ENCODE results near the gene EEIG1.

Gene EEIG1

DNA sequence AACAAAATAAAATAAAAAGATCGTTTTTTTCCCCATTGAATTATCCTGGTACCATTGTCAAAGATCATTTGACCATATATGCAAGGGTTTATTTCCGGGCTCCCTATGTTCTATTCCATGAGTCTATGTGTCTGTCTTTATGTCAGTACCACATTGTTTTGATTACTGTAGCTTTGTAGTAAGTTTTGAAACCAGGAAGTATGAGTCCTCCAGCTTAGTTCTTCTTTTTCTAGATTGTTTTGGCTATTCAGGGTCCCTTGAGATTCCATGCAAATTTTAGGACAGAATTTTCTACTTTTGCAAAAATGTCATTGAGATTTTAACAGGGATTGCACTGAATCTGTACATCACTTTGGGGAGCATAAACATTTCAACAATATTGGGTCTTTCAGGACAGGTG is 18.7 kb upstream of the EEIG1 start:
- peaks cover 4% of the 10 kb centered on the region for H3K27me3 Mint-ChIP-seq (ENCODE audit: low read depth)
- peaks cover 2% of the 10 kb centered on the region for H3K9me3 Mint-ChIP-seq
- TF ChIP-seq, protein P1, sequence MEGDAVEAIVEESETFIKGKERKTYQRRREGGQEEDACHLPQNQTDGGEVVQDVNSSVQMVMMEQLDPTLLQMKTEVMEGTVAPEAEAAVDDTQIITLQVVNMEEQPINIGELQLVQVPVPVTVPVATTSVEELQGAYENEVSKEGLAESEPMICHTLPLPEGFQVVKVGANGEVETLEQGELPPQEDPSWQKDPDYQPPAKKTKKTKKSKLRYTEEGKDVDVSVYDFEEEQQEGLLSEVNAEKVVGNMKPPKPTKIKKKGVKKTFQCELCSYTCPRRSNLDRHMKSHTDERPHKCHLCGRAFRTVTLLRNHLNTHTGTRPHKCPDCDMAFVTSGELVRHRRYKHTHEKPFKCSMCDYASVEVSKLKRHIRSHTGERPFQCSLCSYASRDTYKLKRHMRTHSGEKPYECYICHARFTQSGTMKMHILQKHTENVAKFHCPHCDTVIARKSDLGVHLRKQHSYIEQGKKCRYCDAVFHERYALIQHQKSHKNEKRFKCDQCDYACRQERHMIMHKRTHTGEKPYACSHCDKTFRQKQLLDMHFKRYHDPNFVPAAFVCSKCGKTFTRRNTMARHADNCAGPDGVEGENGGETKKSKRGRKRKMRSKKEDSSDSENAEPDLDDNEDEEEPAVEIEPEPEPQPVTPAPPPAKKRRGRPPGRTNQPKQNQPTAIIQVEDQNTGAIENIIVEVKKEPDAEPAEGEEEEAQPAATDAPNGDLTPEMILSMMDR (IDR thresholded peaks at IDR 0.05; ENCODE audit: unreplicated experiment in 3 of 3), result no peak
- no peak overlapping the region for H3K27ac Mint-ChIP-seq
- H3K36me3 Mint-ChIP-seq (ENCODE audit: low read depth), result no peaks in the 10 kb centered on the region
- H3K4me1 Mint-ChIP-seq, result peaks cover 15% of the 10 kb centered on the region
- no peak overlapping the region for H3K4me3 Mint-ChIP-seq

DNA sequence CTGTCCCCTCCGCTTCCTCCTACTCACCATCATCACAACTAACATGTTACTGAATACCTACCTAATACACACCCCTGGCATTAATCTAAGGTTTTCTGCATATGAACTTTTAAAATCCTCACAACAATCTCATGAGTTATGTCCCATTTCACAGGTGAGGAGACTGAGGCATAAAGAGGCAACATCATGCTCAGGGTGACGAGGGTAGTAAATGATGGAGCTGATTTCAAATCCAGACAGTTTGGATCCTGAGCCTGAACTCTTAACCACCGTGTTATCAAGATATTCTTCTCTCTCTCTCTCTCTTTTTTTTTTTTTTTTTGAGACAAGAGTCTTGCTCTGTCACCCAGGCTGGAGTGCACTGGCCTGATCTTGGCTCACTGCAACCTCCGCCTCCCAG is 12.9 kb upstream of the EEIG1 start:
- TF ChIP-seq, protein P1 (IDR thresholded peaks at IDR 0.05; ENCODE audit: unreplicated experiment in 3 of 3), result no peak
- H3K27me3 Mint-ChIP-seq (ENCODE audit: low read depth), result peaks cover 4% of the 10 kb centered on the region
- H3K4me3 Mint-ChIP-seq, result no peak overlapping the region
- no peak overlapping the region for H3K27ac Mint-ChIP-seq
- H3K4me1 Mint-ChIP-seq, result no peaks in the 10 kb centered on the region
- H3K9me3 Mint-ChIP-seq, result no peaks in the 10 kb centered on the region
- no peaks in the 10 kb centered on the region for H3K36me3 Mint-ChIP-seq (ENCODE audit: low read depth)

DNA sequence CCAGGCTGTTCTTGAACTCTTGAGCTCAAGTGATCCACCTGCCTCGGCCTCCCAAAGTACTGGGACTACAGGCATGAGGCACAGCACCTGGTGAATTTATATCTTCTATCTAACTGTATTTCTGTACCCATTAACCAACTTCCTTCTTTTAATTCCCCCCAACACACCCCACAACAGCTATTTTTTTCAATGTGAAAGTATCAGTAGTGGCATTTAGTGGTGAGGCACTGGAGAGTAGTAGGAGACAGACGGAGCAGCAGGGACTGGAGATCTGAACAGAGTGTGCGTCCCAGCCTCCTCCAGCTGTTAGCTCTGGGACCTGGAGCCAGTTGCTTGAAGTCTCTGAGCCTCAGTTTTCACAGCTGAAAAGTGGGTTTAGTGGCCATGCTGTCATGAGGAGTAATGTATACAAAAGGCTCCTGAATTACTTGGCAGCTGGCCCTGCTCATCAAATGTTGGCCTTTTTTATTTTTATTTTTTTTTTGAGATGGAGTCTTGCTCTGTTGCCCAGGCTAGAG is 11.0 kb upstream of the EEIG1 start:
- no peak overlapping the region for H3K27ac Mint-ChIP-seq
- no peaks in the 10 kb centered on the region for H3K4me1 Mint-ChIP-seq
- H3K36me3 Mint-ChIP-seq (ENCODE audit: low read depth), result no peaks in the 10 kb centered on the region
- TF ChIP-seq, protein P1 (IDR thresholded peaks at IDR 0.05; ENCODE audit: unreplicated experiment in 3 of 3), result no peak
- no peak overlapping the region for H3K4me3 Mint-ChIP-seq
- no peaks in the 10 kb centered on the region for H3K9me3 Mint-ChIP-seq
- no peaks in the 10 kb centered on the region for H3K27me3 Mint-ChIP-seq (ENCODE audit: low read depth)

DNA sequence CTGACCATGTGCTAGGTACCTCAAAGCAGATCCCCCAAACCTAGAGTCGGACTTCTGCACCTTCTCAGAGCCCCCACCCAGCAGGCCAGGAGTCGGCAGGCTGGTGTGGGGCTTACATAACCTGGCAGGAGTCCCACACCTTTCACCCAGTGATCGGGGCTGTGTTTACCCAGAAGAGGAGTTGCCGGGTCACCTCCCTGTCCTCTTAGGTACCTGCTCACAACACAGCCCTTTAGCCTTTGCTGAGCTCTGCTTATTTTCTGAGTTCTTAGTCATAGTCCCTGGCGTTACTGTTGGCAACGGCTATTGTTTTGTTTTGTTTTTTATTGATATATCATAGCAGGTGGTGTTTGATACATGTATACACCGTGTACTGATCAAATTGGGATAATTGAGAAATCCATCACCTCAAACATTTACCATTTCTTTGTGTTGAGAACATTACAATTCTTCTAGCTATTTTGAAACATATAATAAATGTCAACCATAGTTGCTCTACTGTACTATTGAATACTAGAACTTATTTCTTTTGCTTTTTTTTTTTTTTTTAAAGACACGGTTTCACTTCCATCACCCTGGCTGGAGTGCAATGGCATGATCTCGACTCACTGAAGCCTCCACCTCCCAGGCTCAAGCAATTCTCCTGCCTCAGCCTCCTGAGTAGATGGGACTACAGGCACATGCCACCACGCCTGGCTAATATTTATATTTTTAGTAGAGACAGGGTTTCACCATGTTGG is 10.4 kb upstream of the EEIG1 start:
- Mint-ChIP-seq H3K9me3 (no peaks in the 10 kb centered on the region), H3K27me3 (ENCODE audit: low read depth) (no peaks in the 10 kb centered on the region), H3K27ac (no peak overlapping the region), H3K4me1 (no peaks in the 10 kb centered on the region), H3K36me3 (ENCODE audit: low read depth) (no peaks in the 10 kb centered on the region), H3K4me3 (no peak overlapping the region)
- TF ChIP-seq, protein P1 (IDR thresholded peaks at IDR 0.05; ENCODE audit: unreplicated experiment in 3 of 3), result no peak

DNA sequence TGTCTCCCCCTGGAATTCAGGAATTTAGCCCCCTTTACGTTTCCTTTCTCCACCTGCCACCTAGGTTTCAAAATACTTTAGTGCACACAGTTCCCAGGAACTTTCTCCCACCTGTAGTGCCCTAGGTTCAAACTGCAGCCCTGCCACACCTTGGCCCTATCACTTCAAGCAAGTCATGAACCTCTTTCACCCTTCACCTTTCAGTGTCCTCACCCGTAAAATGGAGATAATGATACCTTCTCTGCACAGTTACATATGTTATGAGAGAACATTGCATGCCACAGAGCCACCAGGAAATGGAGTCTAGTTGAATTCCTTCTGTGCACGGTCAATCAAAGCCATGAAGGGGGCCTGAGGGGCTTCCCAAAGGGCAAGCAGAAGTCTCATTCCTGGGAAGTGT is 9.8 kb upstream of the EEIG1 start:
- Mint-ChIP-seq H3K4me3 (no peak overlapping the region), H3K27me3 (ENCODE audit: low read depth) (no peaks in the 10 kb centered on the region), H3K9me3 (no peaks in the 10 kb centered on the region), H3K27ac (no peak overlapping the region), H3K4me1 (no peaks in the 10 kb centered on the region), H3K36me3 (ENCODE audit: low read depth) (no peaks in the 10 kb centered on the region)
- TF ChIP-seq, protein P1 (IDR thresholded peaks at IDR 0.05; ENCODE audit: unreplicated experiment in 3 of 3), result no peak

DNA sequence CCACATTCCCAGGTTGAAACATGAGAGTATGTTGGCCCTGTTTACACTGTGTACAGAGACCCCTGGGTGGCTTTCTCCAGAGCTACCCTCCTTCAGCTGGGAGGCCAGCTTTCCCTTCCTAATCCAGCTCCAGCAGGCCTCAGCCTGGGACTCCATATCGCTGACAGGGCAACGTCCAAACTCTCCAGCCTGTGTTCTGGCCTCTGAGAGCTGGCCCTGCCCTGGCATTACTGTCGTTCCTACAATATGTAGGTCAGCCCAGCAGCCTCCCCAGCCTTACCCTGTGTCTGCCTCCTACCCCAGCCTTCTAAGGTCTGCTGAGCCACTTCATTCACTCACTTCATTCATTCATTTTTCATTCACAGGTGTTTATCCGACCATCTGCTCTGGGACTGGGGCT is 8.3 kb upstream of the EEIG1 start:
- TF ChIP-seq, protein P1 (IDR thresholded peaks at IDR 0.05; ENCODE audit: unreplicated experiment in 3 of 3), result no peak
- Mint-ChIP-seq H3K4me3 (no peak overlapping the region), H3K9me3 (no peaks in the 10 kb centered on the region), H3K4me1 (no peaks in the 10 kb centered on the region), H3K27me3 (ENCODE audit: low read depth) (no peaks in the 10 kb centered on the region), H3K36me3 (ENCODE audit: low read depth) (no peaks in the 10 kb centered on the region), H3K27ac (no peak overlapping the region)
